K562 (cell line): ENCODE measurements around the gene BRINP1. TPM values are rescaled to one million over a fixed set of nuclear protein-coding genes. Genes with fewer than 3 reads are reported as not detected.

Source experiments
- BDP1 ChIP-seq: IDR thresholded peaks from 3 replicates; pipeline ENCODE4 v1.6.1; 2011; ENCODE audit not compliant: insufficient read length, insufficient read depth
- NCOA4 ChIP-seq: fragments of 450-650 bp; IDR thresholded peaks from 2 replicates; pipeline ENCODE4 v1.6.1; 2018; ENCODE audit warnings: mild to moderate bottlenecking; ENCODE audit not compliant: partially characterized antibody
- NR2C2 ChIP-seq, 2 experiments: fragments of 200-800 bp in 1 of 2; sonication (Bioruptor generic) in 1 of 2; sonication (generic) in 1 of 2; formaldehyde crosslinking in 1 of 2; IDR thresholded peaks; 2 replicates each; pipeline versions ENCODE4 v1.6.1 to v1.8.0; 2016 to 2022; ENCODE audit warnings: mild to moderate bottlenecking in 1 of 2, missing compliant biosample characterization in 1 of 2, missing genetic modification characterization in 1 of 2, missing genetic modification reagents in 1 of 2
- THRAP3 ChIP-seq: fragments of 450-650 bp; IDR thresholded peaks from 2 replicates; pipeline ENCODE4 v1.6.1; 2016; ENCODE audit warnings: mild to moderate bottlenecking, inconsistent platforms, borderline replicate concordance
- ZBTB1 ChIP-seq: sonication (generic); formaldehyde crosslinking; IDR thresholded peaks from 2 replicates; pipeline ENCODE4 v1.8.1; 2023; ENCODE audit warnings: missing genetic modification reagents, low read depth, mild to moderate bottlenecking, borderline replicate concordance
- ZNF175 ChIP-seq: fragments of 200-800 bp; sonication (Bioruptor generic); IDR thresholded peaks from 2 replicates; pipeline ENCODE4 v1.6.1; 2016; ENCODE audit warnings: low read depth, mild to moderate bottlenecking, missing genetic modification characterization, missing compliant biosample characterization
- polyA plus RNA-seq, 8 experiments: library from polyadenylated mRNA; depleted of rRNA in 4 of 8; stranded (reverse) in 5 of 8; unstranded in 3 of 8; fragments of >200 nt; fragmentation: Nextera tagmentation in 2 of 8; fragmentation: Illumina TruSeq in 1 of 8; extraction: Ambion mirVana in 2 of 8; extraction: Trizol in 1 of 8; gene quantifications; 2 replicates each; pipeline versions ENCODE4 v1.2.1 to v1.2.3, GENCODE V29; 2011 to 2014; ENCODE audit warnings: inconsistent platforms in 1 of 8, missing spikeins in 1 of 8
- total RNA-seq, 7 experiments: library from RNA; depleted of rRNA in 6 of 7; stranded (reverse); fragments of >200 nt in 6 of 7; fragmentation: Illumina TruSeq in 2 of 7; extraction: Trizol in 2 of 7; gene quantifications; 2 replicates each; pipeline versions ENCODE4 v1.2.1 to v1.2.3, GENCODE V29; 2011 to 2021; ENCODE audit warnings: low replicate concordance in 1 of 7
- TF ChIP-seq, protein P1 (sequence below), 2 experiments: fragments of 450-650 bp; formaldehyde crosslinking in 1 of 2; IDR thresholded peaks; 2 replicates each; pipeline versions ENCODE4 v1.4.0 to v1.6.1; 2014 to 2020; ENCODE audit warnings: mild to moderate bottlenecking in 2 of 2, borderline replicate concordance in 1 of 2, low read depth in 1 of 2

The BRINP1 gene
- total and polyA plus RNA-seq, 9 of the 15 experiments (the other 6 are each of a cell fraction or from before 2014, with no cell fraction given): not detected

DNA sequence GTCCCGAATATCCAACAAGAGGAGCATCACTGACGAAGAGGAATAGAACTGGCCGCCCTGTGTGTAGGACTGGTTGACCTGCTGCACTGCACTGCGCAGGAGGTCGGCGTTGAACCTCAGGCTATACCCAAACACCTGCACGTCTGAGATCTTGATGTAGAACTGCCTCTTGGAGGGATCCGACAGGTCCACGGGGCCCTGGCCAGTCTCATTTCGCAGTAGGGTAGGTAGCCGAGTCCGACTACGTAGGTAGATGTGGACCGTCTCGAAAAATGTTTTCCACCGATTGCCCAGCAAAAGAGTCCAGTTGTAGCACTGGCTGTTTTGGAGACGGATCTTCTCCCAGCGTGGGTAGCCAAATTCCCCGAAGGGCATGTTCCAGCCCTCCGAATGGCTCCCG lies 202.0 kb downstream of the BRINP1 start (continued):
- TF ChIP-seq, protein P1, sequence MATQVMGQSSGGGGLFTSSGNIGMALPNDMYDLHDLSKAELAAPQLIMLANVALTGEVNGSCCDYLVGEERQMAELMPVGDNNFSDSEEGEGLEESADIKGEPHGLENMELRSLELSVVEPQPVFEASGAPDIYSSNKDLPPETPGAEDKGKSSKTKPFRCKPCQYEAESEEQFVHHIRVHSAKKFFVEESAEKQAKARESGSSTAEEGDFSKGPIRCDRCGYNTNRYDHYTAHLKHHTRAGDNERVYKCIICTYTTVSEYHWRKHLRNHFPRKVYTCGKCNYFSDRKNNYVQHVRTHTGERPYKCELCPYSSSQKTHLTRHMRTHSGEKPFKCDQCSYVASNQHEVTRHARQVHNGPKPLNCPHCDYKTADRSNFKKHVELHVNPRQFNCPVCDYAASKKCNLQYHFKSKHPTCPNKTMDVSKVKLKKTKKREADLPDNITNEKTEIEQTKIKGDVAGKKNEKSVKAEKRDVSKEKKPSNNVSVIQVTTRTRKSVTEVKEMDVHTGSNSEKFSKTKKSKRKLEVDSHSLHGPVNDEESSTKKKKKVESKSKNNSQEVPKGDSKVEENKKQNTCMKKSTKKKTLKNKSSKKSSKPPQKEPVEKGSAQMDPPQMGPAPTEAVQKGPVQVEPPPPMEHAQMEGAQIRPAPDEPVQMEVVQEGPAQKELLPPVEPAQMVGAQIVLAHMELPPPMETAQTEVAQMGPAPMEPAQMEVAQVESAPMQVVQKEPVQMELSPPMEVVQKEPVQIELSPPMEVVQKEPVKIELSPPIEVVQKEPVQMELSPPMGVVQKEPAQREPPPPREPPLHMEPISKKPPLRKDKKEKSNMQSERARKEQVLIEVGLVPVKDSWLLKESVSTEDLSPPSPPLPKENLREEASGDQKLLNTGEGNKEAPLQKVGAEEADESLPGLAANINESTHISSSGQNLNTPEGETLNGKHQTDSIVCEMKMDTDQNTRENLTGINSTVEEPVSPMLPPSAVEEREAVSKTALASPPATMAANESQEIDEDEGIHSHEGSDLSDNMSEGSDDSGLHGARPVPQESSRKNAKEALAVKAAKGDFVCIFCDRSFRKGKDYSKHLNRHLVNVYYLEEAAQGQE (IDR thresholded peaks at IDR 0.05; ENCODE audit: borderline replicate concordance): no peak
- TF ChIP-seq, protein P1 (CRISPR knock-in tag; IDR thresholded peaks at IDR 0.05; ENCODE audit: low read depth): no peak
- TF ChIP-seq NCOA4: no peak
- no peak for TF ChIP-seq BDP1
- no peak for TF ChIP-seq ZNF175 (CRISPR knock-in tag)
- TF ChIP-seq ZBTB1: no peak
- TF ChIP-seq THRAP3: no peak
- no peak for TF ChIP-seq NR2C2 (CRISPR knock-in tag; IDR thresholded peaks at IDR 0.05)
- TF ChIP-seq NR2C2 (tag; IDR thresholded peaks at IDR 0.05): no peak
